ENCODE results near the gene P3H1.
A peak's percentile ranks its signal among the peaks of the same experiment; 100 is the strongest.
"Not testable (repeated sequence)": the region's sequence is repeated elsewhere in the genome, so short reads cannot be mapped to it uniquely, and the experiment has no call there.

The P3H1 gene, protein sequence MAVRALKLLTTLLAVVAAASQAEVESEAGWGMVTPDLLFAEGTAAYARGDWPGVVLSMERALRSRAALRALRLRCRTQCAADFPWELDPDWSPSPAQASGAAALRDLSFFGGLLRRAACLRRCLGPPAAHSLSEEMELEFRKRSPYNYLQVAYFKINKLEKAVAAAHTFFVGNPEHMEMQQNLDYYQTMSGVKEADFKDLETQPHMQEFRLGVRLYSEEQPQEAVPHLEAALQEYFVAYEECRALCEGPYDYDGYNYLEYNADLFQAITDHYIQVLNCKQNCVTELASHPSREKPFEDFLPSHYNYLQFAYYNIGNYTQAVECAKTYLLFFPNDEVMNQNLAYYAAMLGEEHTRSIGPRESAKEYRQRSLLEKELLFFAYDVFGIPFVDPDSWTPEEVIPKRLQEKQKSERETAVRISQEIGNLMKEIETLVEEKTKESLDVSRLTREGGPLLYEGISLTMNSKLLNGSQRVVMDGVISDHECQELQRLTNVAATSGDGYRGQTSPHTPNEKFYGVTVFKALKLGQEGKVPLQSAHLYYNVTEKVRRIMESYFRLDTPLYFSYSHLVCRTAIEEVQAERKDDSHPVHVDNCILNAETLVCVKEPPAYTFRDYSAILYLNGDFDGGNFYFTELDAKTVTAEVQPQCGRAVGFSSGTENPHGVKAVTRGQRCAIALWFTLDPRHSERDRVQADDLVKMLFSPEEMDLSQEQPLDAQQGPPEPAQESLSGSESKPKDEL

DNA sequence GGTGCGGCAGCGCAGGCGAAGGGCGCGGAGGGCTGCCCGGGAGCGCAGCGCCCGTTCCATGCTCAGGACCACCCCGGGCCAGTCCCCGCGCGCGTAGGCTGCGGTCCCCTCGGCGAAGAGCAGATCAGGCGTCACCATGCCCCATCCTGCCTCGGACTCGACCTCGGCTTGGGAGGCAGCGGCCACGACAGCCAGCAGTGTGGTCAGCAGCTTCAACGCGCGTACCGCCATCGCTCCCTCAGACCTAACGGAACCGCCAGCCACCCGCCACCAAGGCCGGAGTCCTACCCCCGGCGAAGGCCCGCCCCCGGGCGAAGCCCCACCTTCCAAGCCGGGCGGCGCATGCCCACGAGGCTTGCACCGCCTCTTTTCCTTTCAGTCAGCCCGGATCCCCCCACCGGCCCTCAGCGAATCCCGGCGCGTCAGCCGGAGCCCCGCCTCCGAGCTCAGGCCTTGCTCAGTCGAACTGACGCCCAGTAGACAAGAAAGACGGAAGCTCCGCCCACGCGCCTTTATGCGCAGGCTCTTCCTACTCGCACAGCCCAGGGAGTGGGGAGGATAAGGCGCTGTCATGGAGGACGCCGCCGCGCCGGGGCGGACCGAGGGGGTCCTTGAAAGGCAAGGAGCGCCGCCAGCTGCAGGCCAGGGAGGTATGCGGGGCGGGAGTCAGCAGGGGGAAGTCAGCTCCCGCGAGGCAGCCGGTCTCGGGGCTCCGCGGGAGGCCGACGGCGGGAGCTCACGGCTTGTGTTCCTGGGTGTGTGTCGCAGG, at the start of gene P3H1, which contains the start of gene C1orf50:
Gene P3H1, minus strand, starts transcription at position 288 of the 769 bp plus-strand sequence. Its CDS starts 57 bp downstream, at position 231.
Gene C1orf50, plus strand, starts transcription at position 509 of the 769 bp plus-strand sequence. Its CDS starts 63 bp downstream, at position 572.
- peak; percentile 100 for DNase-seq (ENCODE audit: low read depth)

DNA sequence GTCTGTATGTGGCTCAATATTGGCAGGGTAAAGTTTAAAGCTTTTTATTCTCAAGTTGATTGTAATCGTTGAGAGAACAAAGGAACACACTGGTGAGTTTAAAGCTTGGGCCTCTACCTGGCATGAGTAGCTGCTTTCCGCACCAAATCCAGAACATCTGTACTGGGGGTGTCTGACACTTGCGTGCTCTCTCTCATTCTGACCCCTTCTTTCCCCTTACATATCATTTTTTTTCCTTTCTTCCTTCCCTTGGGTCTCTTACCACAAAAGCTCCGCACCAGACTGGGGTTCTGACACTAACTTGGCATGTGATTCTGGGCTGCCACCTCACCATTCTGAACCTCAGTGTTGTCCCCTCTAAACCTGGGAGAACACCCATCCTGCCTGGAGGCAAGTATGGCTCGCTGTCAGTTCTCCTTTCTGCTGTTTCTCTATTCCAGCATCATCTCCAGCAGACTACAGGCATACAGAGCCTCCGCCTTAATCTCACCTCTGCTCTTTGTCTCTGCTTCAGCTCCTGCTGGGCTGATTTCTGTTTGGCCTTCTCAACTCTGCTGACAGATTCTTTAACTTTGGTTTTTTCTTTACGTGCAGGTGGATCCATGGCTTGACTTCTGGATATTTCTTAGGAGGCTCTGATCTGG, 49.2 kb upstream of the P3H1 start:
- DNase-seq (ENCODE audit: low read depth) = no peak

DNA sequence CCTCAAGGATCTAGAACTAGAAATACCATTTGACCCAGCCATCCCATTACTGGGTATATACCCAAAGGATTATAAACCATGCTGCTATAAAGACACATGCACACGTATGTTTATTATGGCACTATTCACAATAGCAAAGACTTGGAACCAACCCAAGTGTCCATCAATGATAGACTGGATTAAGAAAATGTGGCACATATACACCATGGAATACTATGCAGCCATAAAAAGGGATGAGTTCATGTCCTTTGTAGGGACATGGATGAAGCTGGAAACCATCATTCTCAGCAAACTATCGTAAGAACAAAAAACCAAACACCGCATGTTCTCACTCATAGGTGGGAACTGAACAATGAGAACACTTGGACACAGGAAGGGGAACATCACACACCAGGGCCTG, 48.0 kb upstream of the P3H1 start:
- DNase-seq (ENCODE audit: low read depth) = not testable (repeated sequence)

DNA sequence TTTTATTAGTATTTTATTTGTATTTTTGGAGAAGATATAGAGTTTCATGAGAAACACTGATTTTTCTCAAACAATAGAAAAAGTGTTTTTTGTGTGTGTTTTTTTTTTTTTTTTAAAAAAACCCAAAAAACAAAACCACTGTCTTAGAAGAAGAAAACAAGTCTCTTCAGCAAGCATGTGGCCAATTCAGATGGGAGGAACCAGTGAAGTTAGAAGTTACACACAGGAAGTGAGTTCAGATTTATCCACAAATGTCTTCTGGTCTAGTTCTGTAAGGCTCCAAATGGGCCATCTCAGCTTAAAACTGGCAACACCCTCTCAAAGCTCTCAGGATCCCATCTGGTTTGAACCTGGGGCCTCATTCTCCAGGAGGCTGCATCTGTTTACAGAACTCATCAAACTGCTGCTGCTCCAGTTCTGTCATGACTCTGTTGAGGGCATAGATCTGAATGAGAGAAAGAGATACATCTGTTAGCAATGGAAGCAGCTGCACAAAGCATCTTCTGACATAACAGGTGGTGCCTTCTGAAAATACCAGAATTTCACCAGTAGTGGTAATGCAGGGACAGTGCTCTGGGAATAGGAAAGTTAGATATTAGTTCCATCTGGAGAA, 40.3 kb upstream of the P3H1 start:
- no peak for DNase-seq (ENCODE audit: low read depth)

DNA sequence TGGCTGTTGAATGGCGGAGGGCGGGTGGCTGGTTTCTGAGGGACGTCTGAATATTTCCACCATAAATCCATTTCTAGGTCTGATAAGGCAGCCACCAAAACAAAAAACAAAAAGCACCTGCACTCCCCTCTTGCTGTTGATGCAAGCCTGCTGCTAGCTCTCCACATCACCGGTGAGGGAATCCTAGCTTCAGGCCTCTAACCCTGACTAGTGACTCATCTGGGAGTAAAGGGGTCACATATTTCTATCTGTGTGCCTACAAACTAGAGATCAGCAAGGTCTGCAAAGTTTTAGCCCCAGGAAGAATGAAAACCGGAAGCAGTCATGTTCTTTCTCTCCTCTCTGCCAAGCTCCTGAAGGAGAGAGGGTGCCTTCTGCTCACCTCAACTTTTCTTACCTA, 39.8 kb upstream of the P3H1 start:
- no peak for DNase-seq (ENCODE audit: low read depth)

DNA sequence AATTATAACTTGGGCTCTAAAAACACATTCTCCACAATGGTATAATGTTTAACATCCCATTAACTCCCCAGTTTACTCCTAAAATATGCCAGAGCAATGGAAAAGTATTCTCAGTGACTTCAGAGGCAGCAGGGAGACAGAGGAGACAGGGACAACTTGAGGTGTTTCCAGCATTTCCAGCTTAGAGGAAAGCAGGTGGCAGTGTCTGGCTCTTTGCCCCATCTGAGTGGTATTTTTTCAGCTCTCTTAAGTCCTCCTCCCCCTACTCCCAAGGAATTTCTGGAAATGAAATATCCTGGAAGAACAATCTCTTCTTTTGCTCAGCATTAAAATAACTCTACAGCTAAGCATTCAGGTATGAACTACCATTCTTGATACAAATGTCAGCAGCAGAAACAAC, 39.3 kb upstream of the P3H1 start:
- no peak for DNase-seq (ENCODE audit: low read depth)

DNA sequence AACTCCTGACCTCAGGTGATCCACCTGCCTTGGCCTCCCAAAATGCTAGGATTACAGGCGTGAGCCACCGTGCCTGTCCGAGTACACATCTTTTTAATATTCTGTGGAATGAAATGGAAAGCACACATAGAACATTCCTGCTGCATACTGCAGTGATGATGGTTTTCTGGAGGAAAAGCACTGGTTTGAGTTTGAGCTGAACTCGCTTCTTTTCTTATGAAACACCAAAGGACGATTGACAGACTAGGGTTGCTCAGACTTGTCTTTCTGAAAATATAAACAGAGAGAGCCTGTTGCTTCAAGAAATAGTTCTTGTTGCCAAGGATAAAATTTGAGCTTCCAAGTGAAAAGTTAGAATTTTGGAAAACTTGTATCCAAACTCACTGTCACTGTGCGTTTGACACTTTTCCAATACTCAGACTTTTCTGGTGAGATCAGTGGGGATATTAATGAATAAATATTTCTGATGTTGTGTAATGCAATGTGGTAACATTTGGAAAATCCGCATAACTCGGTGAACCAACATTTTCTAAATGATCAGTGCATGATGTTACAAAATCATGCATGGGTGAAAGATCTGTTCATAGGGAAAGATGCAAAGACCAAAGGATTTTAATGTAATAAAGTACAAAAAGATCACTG, 35.1 kb upstream of the P3H1 start:
- DNase-seq (ENCODE audit: low read depth) = no peak

DNA sequence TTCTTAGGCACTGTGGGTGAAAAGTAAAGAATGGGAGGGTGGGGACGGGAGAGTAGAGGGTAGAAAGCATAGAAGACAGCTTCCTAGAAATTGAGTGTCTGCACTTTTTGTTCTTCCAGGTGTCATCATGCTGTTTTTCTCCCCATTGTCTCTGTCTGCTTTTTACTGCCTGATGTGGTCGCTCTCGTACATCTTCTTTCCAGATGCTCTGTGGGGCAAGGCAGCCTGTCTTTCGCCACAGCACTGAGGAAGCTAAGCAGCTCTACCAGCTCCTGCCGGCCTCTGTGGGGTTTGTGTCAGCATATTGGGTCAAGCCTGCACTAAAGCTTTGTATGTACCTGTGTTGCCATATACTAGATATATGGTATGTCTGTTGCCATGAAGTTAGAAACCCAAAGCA, 31.2 kb upstream of the P3H1 start:
- DNase-seq (ENCODE audit: low read depth) = no peak

DNA sequence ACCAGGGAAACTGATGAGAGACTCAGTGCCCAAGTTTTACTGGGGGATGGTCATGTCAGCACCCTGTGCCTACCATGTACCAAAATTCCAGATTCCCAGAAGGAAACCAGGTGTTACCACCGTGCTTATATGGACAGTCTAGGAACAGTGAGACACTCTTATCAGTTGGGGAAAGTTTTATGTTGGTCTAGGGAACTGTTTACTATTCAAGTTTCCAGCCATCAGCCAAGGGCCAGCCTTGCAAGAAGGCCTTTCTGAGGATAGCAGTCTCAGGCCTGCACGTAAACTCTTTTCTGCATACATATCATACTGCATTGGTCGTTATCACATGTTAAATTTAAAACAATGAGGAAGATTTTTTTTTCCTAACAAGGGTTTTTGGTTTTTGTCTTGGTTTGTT, 30.6 kb upstream of the P3H1 start:
- DNase-seq (ENCODE audit: low read depth) = no peak

DNA sequence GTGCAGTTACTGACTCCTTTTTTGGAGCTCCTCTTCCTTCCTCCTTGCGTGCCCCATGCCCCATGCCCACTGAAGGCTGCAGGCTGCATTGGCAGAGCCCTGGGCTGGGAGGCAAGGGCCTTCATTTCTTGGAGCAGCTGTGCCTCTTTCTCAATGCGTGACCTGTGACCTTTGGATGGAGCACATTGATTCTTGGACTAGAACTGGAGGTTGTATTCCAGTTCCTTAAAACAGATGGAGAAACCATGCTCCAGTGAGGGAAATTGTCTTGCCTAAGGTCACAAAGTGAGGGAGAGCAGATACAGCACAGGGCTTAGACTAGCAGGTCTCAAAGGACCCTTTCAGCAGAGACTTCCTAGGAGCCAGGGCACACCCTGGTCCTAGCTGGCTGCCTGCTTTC, 27.0 kb upstream of the P3H1 start:
- no peak for DNase-seq (ENCODE audit: low read depth)

DNA sequence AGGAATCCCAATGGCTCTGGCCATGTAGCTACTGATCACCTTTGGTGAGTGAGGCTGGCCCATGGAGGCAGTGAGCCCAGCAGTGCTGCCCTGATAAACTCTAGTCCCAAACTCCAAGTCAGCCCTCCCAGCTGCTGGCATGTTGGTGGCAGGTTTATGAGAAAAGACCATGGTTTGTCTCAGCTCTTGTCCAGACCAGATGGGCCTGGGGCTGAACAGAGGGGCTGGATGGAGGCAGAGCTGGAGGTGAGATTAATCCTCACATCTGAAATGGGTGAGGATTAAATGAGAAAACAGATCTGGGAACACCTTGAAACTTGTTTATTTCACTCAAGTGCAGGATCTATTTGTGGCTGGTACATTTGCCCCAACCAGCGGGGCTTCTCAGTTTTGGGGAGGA, 21.2 kb upstream of the P3H1 start:
- DNase-seq (ENCODE audit: low read depth) = no peak

DNA sequence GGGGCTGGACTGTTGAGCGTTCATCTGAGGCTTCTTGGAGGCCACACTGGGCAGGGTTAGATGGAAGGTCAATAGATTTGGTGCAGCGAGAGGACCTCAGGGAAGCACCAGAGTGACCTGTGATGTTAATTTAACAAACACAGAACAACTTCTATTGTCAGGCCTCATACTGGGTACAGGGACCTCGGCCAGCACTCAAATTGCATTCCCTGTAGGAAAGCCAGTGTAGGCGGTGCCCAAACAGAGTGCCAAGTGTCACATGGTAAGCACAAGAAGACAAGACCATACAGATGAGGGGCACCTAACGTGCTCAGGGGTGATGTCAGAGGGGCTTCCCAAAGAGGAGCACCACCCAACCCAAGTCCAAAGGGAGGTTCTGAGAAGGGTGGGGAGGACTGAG, 19.3 kb upstream of the P3H1 start:
- DNase-seq (ENCODE audit: low read depth) = no peak

DNA sequence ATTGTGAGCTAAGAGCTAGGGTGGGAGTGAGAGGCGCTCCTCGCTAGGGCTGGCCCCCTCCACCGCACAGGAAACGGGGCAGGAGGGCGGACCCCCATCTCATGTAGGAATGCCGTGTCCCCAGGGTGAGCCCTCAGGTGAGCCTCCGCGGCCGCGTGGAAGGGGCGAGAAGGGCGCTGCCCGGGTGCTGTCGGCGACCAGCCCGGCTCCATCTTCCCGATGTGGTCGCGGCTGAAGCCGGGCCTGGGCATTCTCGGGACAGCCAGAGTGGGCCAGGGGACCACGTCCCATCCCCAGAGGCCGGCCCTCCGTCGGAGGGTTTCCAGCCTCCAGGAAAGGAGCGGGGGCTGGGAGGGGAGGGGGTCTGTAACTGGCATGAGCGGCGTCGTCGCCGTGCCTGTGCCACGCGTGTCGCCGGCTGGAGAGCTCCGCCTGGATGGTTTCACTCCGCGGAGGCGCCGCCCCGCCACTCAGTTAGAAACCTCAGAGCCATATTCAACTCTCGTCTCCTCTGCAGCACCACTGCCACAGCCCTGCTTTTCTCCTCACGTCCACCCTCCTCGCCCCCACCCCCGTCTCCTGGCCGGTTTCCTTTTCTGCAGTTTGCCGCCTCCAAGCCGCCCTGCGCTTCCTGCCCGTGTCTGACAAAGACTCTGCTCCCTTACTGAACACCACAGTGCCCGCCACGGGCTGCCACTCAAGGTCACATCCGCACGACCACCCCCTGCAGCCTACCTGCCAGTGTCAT, 18.3 kb upstream of the P3H1 start, which contains the start of gene TMEM269:
Gene TMEM269, plus strand, starts transcription at position 46 of the 748 bp plus-strand sequence. CDS start 4,903 bp downstream, outside the sequence.
- peak; percentile 15 for DNase-seq (ENCODE audit: low read depth)

DNA sequence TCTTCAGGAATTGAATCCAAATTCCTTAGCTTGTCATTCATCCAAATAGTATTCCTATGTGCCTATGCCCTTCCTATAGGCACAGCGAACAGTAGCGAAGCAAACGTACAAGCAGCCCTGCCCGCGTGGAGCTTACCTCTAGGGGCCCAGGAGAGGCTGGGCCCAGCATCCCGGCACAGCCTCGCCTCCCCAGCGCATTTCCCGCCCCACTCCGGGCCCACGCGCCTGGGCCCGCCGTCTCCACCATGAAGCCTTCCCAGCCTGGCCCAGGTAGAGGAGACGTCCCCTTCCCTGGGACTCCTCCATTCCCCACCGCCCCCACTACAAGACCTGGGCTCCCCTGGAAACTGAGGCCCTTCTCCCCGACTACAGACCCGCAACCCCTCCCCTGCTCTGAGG, 17.7 kb upstream of the P3H1 start:
- DNase-seq (ENCODE audit: low read depth) = no peak

DNA sequence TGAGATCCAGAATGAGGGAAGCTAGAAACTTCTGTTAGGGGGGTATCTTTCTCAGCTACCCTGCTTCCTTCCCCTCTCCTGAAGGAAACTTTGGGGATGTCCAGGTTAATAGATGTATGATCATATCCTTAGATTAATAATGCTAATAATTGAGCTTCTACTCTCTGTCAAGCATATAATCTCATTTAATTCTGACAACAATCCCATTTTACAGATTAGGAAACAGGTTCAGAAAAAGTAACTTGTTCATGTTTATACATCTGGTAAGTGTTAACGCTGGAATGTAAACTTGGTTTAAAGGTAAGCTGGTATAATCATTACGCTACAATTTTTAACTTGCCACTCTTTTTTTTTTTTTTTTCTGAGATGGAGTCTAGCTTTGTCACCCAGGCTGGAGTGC, 16.3 kb upstream of the P3H1 start:
- no peak for DNase-seq (ENCODE audit: low read depth)

DNA sequence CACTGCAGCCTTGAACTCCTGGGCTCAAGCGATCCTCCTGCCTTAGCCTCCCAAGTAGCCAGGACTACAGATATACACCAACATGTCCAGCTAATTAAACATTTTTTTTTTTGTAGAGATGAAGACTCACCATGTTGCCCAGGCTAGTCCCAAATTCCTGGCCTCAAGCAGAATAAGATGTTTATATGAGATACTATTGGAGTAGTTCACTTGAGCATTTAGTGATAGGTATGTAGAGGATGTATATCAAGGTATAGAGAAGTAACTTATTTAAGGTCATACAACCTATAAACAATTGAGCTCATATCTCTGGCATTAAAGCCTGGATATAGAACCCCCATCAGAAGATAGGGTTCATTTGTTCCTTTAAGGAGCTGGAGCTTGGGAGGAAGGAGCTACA, 13.3 kb upstream of the P3H1 start:
- no peak for DNase-seq (ENCODE audit: low read depth)

DNA sequence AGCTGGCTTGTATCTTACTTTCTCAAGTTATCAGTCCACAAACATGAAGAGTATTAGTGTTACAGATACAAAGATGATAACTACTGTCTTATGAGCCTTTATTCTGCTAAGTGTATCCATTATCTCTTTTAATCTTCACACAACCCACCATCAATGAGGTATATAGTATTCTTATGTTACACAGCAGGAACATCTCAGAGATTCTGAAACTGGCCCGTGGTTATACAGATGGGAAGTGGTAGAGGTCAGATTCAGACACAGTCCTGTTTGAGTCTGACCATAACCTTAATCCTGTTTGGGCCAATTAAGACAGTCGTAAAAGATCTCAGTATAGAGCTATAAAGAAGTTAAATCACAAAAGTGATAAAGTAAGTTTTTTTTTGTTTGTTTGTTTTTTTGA, 12.9 kb upstream of the P3H1 start:
- no peak for DNase-seq (ENCODE audit: low read depth)

DNA sequence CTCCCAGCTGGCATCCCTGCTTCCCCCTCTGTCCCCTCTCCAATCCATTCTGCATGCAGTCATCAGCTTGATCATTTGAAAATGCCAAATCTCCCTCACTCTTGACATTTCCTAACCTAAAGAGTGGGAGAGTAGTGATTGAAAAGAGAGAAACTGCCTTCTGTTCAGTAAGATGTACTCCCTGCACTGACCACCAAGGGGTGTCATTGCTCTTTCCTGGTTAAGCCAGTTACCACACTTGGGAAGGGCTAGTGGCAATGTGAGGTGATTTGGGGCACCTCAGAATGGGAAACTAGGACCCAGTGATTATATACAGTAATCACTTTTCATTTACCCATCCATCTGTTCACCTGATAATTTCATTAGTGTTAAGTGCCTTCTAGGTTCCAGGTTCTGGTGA, 11.0 kb upstream of the P3H1 start:
- DNase-seq (ENCODE audit: low read depth) = no peak

DNA sequence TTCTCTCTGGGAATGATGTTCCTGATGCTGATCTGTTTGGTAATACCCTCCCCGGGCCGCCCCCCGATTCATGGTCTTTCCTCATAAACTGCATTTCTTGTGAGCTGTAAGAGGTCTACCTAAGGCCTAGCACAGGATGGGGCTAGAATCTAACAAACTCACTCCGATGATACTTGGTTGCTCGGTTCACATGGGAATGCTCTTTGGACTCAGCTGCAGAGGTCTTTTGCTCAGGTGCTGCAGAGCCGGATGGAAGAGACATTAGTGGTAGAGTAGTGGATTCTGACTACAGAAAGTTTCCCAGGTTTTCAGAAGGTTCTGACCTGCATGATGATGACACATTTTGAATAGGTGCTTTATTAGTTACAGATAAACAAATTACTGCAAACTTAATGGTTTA, 9.7 kb upstream of the P3H1 start:
- DNase-seq (ENCODE audit: low read depth) = no peak

DNA sequence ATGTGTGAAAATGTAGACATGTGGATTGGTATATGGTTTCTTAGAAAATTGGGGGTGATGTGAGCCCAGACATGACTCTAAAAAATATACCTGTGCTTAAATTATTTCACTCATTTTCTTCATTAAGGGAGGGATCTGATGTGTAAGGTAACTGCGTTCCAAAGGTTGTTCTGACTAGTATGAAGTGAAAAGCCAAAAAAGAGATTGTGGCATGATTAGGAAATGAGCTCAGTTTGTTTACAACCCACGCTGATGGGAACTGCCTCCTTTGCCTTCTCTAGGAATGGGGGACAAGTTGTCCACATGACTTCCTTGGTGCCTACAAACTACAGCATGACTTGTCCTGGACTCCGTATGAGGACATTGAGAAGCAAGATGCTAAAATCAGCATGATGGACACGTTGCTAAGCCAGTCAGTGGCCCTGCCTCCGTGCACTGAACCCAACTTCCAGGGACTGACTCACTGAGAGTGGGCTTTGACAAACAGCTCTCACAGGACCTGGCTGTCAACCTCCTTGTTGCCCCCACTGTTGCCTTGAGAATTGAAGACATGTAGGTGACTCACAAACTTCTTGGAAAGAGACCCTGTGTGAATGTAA, 8.2 kb upstream of the P3H1 start:
- no peak for DNase-seq (ENCODE audit: low read depth)

All from stimulated activated CD4-positive, alpha-beta T cell treated with anti-CD3 and anti-CD28 coated beads, Interleukin-2, amount 100 ng/mL, for 4 hours (primary cell).